HUES64 (cell line): ENCODE results near the gene FILIP1.
"Not testable (repeated sequence)": the region's sequence is repeated elsewhere in the genome, so short reads cannot be mapped to it uniquely, and the experiment has no call there.

Experiments
- H3K27ac ChIP-seq: 2 replicates; pipeline ENCODE4 v1.7.0; 2013; ENCODE audit warnings: low read depth, low read length, inconsistent platforms
- H3K27me3 ChIP-seq: 2 replicates; pipeline ENCODE4 v1.6.1; 2013; ENCODE audit warnings: mild to moderate bottlenecking, low read length; ENCODE audit not compliant: insufficient read depth
- H3K36me3 ChIP-seq: 2 replicates; pipeline ENCODE4 v1.6.1; 2013; ENCODE audit warnings: mild to moderate bottlenecking, low read length; ENCODE audit not compliant: insufficient read depth
- H3K4me1 ChIP-seq: 2 replicates; pipeline ENCODE4 v1.6.1; 2013; ENCODE audit warnings: mild to moderate bottlenecking, low read length, moderate library complexity; ENCODE audit not compliant: insufficient read depth
- H3K4me3 ChIP-seq: 2 replicates; pipeline ENCODE4 v1.5.1; 2013; ENCODE audit warnings: mild to moderate bottlenecking, low read length, moderate library complexity
- H3K9ac ChIP-seq: 2 replicates; pipeline ENCODE4 v1.6.1; 2013; ENCODE audit warnings: mild to moderate bottlenecking, low read depth, low read length
- H3K9me3 ChIP-seq: 2 replicates; pipeline ENCODE4 v1.6.1; 2013; ENCODE audit warnings: low read depth, low read length; ENCODE audit not compliant: insufficient read depth
- WGBS: fragments of 150-250, 120-280 bp; methylation state at CpG from one replicate; pipeline ENCODE4 v1.1.7; 2013; ENCODE audit warnings: missing lambda C conversion rate; 5-methylcytosine and 5-hydroxymethylcytosine counted together

Gene FILIP1

DNA sequence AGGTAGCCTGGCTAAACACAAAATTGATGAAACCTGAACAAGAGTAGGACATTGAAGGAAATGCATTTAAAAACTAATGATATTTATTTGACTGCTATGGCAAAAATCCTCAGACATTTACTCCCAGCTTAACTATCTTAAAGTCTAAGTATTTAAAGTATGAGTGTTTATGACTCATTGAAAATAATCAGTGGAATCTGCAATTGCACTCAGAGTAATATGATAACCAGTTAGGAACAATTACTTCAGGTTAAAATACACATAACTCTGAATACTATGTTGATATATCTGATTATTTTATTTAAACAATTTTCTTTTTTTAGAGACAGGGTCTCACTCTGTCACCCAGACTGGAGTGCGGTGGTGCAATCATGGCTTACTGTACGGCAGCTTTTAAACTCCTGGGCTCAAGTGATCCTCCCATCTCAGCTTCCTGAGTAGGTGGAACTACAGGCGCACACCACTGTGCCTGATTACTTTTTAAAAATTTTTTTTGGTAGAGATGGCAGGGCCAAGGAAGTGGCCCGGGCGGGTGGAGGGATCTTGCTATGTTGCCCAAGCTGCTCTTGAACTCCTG is 43.9 kb downstream of the FILIP1 start:
- Histone ChIP-seq H3K9me3 (no peaks in the 10 kb centered on the region), H3K27me3 (no peaks in the 10 kb centered on the region), H3K4me1 (no peaks in the 10 kb centered on the region; the same call in 1 of the 2 replicates), H3K4me3 (no peak overlapping the region), H3K36me3 (no peaks in the 10 kb centered on the region), H3K9ac (no peak overlapping the region), H3K27ac (no peak overlapping the region)
- 95% methylated on average over 5 of the region's 5 CpGs for WGBS

DNA sequence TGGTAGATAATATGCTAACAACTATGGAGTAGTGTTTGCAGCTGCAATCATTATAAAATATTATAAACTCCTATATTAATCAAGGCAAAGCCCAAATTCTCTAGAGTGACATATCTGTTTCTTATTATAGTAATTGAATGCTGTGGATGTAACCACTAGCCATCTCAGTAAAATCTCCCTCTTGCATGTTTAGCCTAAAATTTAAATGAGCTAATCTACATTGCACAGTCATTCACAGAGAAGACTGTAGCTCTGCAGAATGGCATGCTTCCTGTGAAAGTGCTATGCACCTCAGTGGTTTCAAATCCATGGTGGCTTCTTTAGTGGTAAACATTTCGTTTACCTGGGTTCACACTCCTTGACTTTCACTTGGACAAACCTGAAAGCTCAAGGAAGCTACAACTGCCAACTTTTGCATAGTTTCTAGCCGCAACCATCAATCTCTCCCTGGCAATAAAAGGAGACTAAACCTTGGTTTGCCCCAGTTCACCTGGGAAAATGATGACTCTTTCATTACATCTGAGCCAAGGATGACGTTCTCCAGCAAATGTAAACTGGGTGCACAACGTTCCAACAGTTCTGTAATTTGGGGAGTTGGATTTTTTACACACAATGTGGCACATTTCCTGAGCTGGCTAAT is 47.2 kb downstream of the FILIP1 start:
- WGBS = 89% methylated on average over 4 of the region's 4 CpGs
- Histone ChIP-seq H3K27ac (no peak overlapping the region), H3K9me3 (0 out of 2 replicates have a peak, but pooled peaks cover 4% of the 10 kb centered on the region), H3K4me1 (no peaks in the 10 kb centered on the region; the same call in 1 of the 2 replicates), H3K9ac (no peak overlapping the region), H3K4me3 (no peak overlapping the region), H3K36me3 (no peaks in the 10 kb centered on the region), H3K27me3 (no peaks in the 10 kb centered on the region)

DNA sequence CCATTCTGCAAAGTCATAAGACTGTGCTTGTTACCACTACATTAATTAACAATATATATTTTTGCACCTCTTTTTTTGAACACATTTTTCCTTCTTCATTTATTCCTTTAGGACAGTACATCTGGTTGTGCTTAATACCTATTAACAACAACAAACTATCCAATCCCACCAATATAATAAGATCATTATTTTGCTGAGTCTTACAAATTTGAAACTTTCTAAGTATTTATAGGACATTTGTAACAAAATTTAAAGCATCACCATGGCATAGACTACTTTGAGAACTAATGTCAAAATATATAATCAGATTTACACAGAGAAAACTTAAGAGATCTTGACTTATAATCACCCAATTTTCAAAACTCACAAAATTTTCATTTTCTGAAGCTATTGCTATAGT is 47.9 kb downstream of the FILIP1 start:
- H3K9me3 ChIP-seq = 0 out of 2 replicates have a peak, but pooled peaks cover 4% of the 10 kb centered on the region
- H3K9ac ChIP-seq = no peak overlapping the region
- no peak overlapping the region for H3K27ac ChIP-seq
- no peaks in the 10 kb centered on the region; the same call in 1 of the 2 replicates for H3K4me1 ChIP-seq
- H3K36me3 ChIP-seq = no peaks in the 10 kb centered on the region
- H3K27me3 ChIP-seq = no peaks in the 10 kb centered on the region
- no peak overlapping the region for H3K4me3 ChIP-seq

DNA sequence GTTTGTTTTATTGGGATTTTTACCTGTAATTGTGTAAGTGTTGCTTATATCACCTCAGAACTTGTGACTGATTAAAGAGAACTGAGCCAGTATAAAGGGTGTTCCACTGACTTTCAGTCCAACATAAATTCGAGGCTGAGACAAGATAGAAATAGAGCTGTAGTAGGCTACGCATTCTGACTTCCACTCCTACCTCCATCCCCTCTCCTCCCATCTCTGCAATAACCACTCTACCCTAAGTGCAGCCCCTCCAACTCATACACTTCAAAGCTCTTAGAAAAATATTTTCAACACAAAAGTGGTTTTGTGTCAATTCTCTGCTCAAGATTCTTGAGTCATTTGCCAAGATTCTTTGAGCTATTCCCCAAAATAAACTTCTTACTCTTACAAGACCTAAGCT is 48.7 kb downstream of the FILIP1 start:
- no peaks in the 10 kb centered on the region for H3K27me3 ChIP-seq
- no peaks in the 10 kb centered on the region; the same call in 1 of the 2 replicates for H3K4me1 ChIP-seq
- H3K36me3 ChIP-seq = no peaks in the 10 kb centered on the region
- H3K9ac ChIP-seq = no peak overlapping the region
- no peak overlapping the region for H3K27ac ChIP-seq
- H3K9me3 ChIP-seq = 0 out of 2 replicates have a peak, but pooled peaks cover 4% of the 10 kb centered on the region
- WGBS = 96% methylated on average over 2 of the region's 2 CpGs
- no peak overlapping the region for H3K4me3 ChIP-seq

DNA sequence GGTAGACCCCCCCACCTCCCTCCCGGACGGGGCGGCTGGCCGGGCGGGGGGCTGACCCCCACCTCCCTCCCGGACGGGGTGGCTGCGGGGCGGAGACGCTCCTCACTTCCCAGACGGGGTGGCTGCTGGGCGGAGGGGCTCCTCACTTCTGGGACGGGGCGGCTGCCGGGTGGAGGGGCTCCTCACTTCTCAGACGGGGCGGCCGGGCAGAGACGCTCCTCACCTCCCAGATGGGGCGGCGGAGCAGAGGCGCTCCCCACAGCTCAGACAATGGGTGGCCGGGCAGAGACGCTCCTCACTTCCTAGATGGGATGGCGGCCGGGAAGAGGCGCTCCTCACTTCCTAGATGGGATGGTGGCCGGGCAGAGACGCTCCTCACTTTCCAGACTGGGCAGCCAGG is 51.7 kb downstream of the FILIP1 start:
- H3K4me3 ChIP-seq, H3K9me3 ChIP-seq, H3K27me3 ChIP-seq, H3K36me3 ChIP-seq, H3K9ac ChIP-seq, H3K4me1 ChIP-seq, H3K27ac ChIP-seq: not testable (repeated sequence)
- 98% methylated on average over 24 of the region's 29 CpGs for WGBS

DNA sequence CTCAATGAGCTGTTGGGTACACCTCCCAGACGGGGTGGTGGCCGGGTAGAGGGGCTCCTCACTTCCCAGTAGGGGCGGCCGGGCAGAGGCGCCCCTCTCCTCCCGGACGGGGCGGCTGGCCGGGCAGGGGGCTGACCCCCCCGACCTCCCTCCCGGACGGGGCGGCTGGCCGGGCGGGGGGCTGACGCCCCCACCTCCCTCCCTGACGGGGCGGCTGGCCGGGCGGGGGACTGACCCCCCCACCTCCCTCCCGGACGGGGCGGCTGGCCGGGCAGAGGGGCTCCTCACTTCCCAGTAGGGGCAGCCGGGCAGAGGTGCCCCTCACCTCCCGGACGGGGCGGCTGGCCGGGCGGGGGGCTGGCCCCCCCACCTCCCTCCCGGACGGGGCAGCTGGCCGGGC is 52.1 kb downstream of the FILIP1 start:
- H3K36me3 ChIP-seq, H3K9ac ChIP-seq, H3K4me3 ChIP-seq, H3K27ac ChIP-seq, H3K9me3 ChIP-seq, H3K4me1 ChIP-seq, H3K27me3 ChIP-seq: not testable (repeated sequence)
- WGBS = 93% methylated on average over 22 of the region's 33 CpGs

DNA sequence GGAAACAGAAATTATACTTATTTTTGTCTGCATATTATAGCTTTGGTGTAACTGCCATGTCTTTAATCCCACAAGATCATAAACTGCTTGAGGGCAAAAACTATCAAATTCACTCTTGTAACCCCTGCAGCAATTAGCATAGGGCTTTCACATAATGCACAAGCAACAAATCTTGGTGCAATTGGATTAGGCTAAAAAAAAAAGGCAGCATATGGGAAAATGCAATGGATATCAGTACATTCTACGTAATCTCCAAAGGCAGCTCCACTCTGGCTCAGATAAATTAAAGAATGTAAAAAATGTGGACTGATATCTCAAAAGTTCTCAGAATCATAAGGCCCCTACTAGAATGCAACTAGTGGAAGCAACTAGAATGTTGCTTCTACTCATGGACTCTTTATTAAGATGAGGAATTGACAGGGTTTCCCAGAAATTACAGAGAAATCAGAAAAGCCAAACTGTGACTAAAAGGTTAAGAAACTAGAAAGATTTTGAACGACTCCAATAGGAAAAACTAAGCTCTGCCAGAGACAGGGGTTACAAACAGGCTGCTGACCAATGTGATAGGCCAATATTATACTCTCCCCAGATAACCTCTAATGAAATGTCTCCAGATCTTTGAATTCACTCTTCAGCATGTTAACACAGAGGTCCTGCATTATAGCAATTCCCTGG is 55.0 kb downstream of the FILIP1 start:
- Histone ChIP-seq H3K36me3 (no peaks in the 10 kb centered on the region), H3K9me3 (0 out of 2 replicates have a peak, but pooled peaks cover 4% of the 10 kb centered on the region), H3K4me3 (no peak overlapping the region), H3K9ac (no peak overlapping the region), H3K27me3 (no peaks in the 10 kb centered on the region), H3K27ac (no peak overlapping the region), H3K4me1 (no peaks in the 10 kb centered on the region)
- 90% methylated on average over 2 of the region's 2 CpGs for WGBS

DNA sequence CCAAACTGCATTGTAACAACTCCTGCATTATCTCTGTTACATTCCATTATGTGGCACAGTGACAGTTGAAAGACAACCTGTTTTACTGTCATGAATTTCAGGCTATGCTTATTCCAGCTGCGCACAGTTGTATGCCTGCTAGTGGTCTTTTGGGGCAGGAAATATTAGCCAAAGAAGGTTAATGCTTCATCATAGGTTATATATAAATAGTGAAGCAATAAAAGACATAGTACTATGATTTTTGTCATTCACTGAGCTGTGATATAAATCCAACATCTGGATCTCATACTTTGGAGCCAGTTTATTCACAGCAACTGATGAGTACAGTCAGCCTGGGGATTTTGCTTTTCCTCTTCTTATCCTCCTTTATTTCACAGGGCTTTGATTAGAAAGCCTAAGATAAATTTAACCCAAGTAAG is 55.6 kb downstream of the FILIP1 start:
- Histone ChIP-seq H3K27me3 (no peaks in the 10 kb centered on the region), H3K36me3 (no peaks in the 10 kb centered on the region), H3K9me3 (0 out of 2 replicates have a peak, but pooled peaks cover 4% of the 10 kb centered on the region), H3K27ac (no peak overlapping the region), H3K4me3 (no peak overlapping the region), H3K4me1 (no peaks in the 10 kb centered on the region), H3K9ac (no peak overlapping the region)
- 100% methylated on average over 1 of the region's 1 CpG for WGBS

DNA sequence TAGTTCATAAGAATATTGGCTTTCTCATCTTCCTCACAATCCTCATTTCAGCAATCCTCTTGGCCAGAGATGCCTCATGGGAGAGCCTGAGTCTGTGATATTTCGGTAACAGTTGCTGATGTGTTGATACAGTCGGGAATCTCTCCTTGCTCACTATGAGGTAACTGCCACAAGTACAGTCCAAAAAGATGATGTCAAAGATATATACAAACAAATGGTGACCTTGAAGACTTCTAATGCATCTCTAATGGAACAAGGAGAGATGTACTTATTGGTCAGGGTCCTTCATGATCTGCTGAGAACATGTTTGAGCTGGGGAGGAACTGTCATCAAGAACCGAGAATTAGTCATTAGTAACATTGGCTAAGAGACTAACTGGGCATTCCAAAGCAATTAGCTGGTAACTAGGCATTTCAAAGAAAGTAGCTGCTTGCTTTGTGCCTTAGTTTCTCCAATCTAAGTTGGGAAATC is 56.1 kb downstream of the FILIP1 start:
- no peaks in the 10 kb centered on the region for H3K4me1 ChIP-seq
- no peaks in the 10 kb centered on the region for H3K9me3 ChIP-seq
- H3K9ac ChIP-seq = no peak overlapping the region
- no peak overlapping the region for H3K27ac ChIP-seq
- WGBS = 82% methylated on average over 2 of the region's 3 CpGs
- no peaks in the 10 kb centered on the region for H3K36me3 ChIP-seq
- no peak overlapping the region for H3K4me3 ChIP-seq
- H3K27me3 ChIP-seq = no peaks in the 10 kb centered on the region

DNA sequence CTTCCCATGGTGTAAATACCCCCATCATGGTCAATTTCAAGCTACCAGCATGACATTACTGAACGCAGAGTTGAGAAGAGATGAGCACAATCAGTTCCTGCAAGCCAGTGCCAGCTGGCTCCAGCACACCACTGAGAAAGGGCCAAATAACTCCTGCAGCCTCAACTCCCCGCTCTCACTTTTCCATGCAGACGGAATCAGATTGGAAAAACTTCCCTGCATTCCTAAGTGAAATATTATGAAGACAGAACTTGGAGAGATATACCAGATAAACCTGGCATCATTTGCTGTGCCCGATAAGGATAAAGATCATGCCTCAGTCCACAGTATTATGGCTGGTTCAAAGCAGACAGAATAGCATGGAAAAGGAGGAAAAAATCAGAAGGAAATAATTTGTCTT is 56.7 kb downstream of the FILIP1 start:
- WGBS = 88% methylated on average over 4 of the region's 4 CpGs

DNA sequence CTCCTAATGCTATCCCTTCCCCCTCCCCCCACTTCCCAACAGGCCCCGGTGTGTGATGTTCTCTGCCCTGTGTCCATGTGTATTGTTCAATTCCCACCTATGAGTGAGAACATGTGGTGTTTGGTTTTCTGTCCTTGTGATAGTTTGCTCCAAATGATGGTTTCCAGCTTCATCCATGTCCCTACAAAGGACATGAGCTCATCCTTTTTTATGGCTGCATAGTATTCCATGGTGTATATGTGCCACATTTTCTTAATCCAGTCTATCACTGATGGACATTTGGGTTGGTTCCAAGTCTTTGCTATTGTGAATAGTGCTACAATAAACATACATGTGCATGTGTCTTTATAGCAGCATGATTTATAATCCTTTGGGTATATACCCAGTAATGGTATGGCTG is 60.8 kb downstream of the FILIP1 start:
- not testable (repeated sequence) for H3K4me1 ChIP-seq, H3K36me3 ChIP-seq, H3K27ac ChIP-seq, H3K9ac ChIP-seq, H3K4me3 ChIP-seq, H3K9me3 ChIP-seq, H3K27me3 ChIP-seq
- 88% methylated on average over 1 of the region's 1 CpG for WGBS

More for the DNA sequence above, 56.7 kb downstream of the FILIP1 start:
- no peak overlapping the region for H3K4me3 ChIP-seq
- no peaks in the 10 kb centered on the region for H3K9me3 ChIP-seq
- no peaks in the 10 kb centered on the region for H3K4me1 ChIP-seq
- no peaks in the 10 kb centered on the region for H3K27me3 ChIP-seq
- H3K9ac ChIP-seq = no peak overlapping the region
- no peaks in the 10 kb centered on the region for H3K36me3 ChIP-seq
- no peak overlapping the region for H3K27ac ChIP-seq
